ENCODE measurements around the gene PRX. TPM values are rescaled to one million over a fixed set of nuclear protein-coding genes. Genes with fewer than 3 reads are reported as not detected.
A peak's percentile ranks its signal among the peaks of the same experiment; 100 is the strongest.

Gene PRX
- total RNA-seq, 1 experiment from 2014 or later: 2.2 TPM

- peak overlapping the region; percentile 67; the same call in 1 of the 2 replicates for H3K9ac ChIP-seq (ENCODE audit: low read length)
- H3K27me3 ChIP-seq (ENCODE audit: low read length): no peaks in the 10 kb centered on the region
- no peaks in the 10 kb centered on the region for H3K9me2 ChIP-seq (replicated peaks; ENCODE audit: low read length)
- H3K4me3 ChIP-seq (ENCODE audit: low read length): peak overlapping the region; percentile 74
- H2AFZ ChIP-seq (ENCODE audit: low read length): peak overlapping the region; percentile 84
- peak overlapping the region; percentile 86 for H3K4me2 ChIP-seq (ENCODE audit: low read length)
- no peaks in the 10 kb centered on the region for H4K20me1 ChIP-seq (ENCODE audit: low read length)
- CTCF ChIA-PET: no interaction called here
- H3K9me3 ChIP-seq (ENCODE audit: low read length): no peaks in the 10 kb centered on the region
- H3K36me3 ChIP-seq (ENCODE audit: low read depth, low read length): no peaks in the 10 kb centered on the region
- no peak for ATAC-seq
- H3K79me2 ChIP-seq (ENCODE audit: low read length): no peaks in the 10 kb centered on the region
- DNase-seq: no peak
- no peaks in the 10 kb centered on the region for H3K4me1 ChIP-seq (ENCODE audit: insufficient read depth, low read length)
- no peaks in the 10 kb centered on the region for H3F3A ChIP-seq (ENCODE audit: low read length, unreplicated experiment)
- TF ChIP-seq CTCF (conservative IDR thresholded peaks at IDR 0.05; ENCODE audit: low read depth, low read length) (no peak), EZH2phosphoT487 (IDR thresholded peaks at IDR 0.05; ENCODE audit: borderline replicate concordance, low read length) (no peak), EZH2 (IDR thresholded peaks at IDR 0.05; ENCODE audit: low read length, unreplicated experiment) (no peak)
- no TSS peak for BruUV-seq (replicated peaks)
- POLR2A ChIA-PET (ENCODE audit: unreplicated experiment): no interaction called here
- no peak overlapping the region for H3K27ac ChIP-seq (ENCODE audit: low read length)
- intact Hi-C loops (cut with micrococcal nuclease): no loop called here
Observed at GRCh38 chr19:40365010-40365409, 48.2 kb downstream of the PRX start.

DNA sequence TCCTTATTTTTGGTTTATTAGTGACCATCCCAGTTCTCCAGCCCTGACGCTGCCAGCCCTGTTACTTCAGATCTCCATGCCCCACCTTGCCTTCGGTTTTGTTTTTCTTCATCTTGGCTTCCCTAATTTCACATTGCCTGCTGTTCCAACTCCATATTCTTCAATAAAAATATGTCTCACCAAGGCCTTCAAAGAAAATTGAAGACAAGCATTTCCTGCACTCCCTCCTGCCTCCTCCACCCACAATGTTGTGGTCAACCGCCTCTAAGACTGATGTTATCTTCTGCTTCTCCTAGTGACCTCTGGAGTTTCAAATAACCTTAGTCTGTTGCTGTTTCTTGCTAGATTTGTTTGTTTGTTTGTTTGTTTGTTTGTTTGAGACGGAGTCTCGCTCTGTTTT is 50.1 kb downstream of the PRX start:
- ATAC-seq (no peak), DNase-seq (no peak)
- no peaks in the 10 kb centered on the region for H3K9me3 ChIP-seq (ENCODE audit: low read length)
- BruUV-seq (replicated peaks): no TSS peak
- no peak overlapping the region for H3K4me2 ChIP-seq (ENCODE audit: low read length)
- no peaks in the 10 kb centered on the region for H3K79me2 ChIP-seq (ENCODE audit: low read length)
- no peaks in the 10 kb centered on the region for H3K27me3 ChIP-seq (ENCODE audit: low read length)
- no peaks in the 10 kb centered on the region for H3K9me2 ChIP-seq (replicated peaks; ENCODE audit: low read length)
- TF ChIP-seq CTCF (conservative IDR thresholded peaks at IDR 0.05; ENCODE audit: low read depth, low read length) (no peak), EZH2 (IDR thresholded peaks at IDR 0.05; ENCODE audit: low read length, unreplicated experiment) (no peak), EZH2phosphoT487 (IDR thresholded peaks at IDR 0.05; ENCODE audit: borderline replicate concordance, low read length) (no peak)
- H2AFZ ChIP-seq (ENCODE audit: low read length): no peak overlapping the region
- no peaks in the 10 kb centered on the region for H3K36me3 ChIP-seq (ENCODE audit: low read depth, low read length)
- H3K4me1 ChIP-seq (ENCODE audit: insufficient read depth, low read length): no peaks in the 10 kb centered on the region
- H3K4me3 ChIP-seq (ENCODE audit: low read length): no peak overlapping the region
- H3F3A ChIP-seq (ENCODE audit: low read length, unreplicated experiment): no peaks in the 10 kb centered on the region
- ChIA-PET POLR2A (ENCODE audit: unreplicated experiment) (no interaction called here), CTCF (no interaction called here)
- H4K20me1 ChIP-seq (ENCODE audit: low read length): no peaks in the 10 kb centered on the region
- intact Hi-C loops (cut with micrococcal nuclease): no loop called here
- no peak overlapping the region for H3K27ac ChIP-seq (ENCODE audit: low read length)
- no peak overlapping the region for H3K9ac ChIP-seq (ENCODE audit: low read length)

DNA sequence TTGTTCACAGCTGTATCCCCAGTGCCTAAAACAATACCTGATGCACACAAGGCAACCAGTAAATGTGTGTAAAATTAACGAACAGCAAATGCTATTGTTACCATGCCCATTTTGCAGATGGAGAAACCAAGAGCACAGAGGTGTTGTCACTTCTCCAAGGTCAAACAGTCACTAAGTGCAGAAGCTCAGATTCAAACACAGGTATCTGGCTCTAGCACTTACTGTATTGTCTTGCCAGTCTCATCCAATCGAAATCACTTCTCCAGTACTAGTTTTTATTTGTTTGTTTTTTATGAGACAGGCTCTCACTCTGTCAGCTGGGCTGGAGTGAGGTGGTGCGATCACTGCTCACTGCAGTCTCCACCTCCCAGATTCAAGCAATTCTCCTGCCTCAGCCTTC is 51.0 kb downstream of the PRX start:
- BruUV-seq (replicated peaks): no TSS peak
- Histone ChIP-seq H3K9me3 (ENCODE audit: low read length) (no peaks in the 10 kb centered on the region), H3K4me2 (ENCODE audit: low read length) (no peak overlapping the region), H3K27me3 (ENCODE audit: low read length) (no peaks in the 10 kb centered on the region), H4K20me1 (ENCODE audit: low read length) (no peaks in the 10 kb centered on the region), H3K9me2 (replicated peaks; ENCODE audit: low read length) (no peaks in the 10 kb centered on the region), H3K4me1 (ENCODE audit: insufficient read depth, low read length) (no peaks in the 10 kb centered on the region), H3K79me2 (ENCODE audit: low read length) (no peaks in the 10 kb centered on the region), H3K27ac (ENCODE audit: low read length) (no peak overlapping the region), H3K36me3 (ENCODE audit: low read depth, low read length) (no peaks in the 10 kb centered on the region), H3F3A (ENCODE audit: low read length, unreplicated experiment) (no peaks in the 10 kb centered on the region), H3K4me3 (ENCODE audit: low read length) (no peak overlapping the region), H2AFZ (ENCODE audit: low read length) (no peak overlapping the region), H3K9ac (ENCODE audit: low read length) (no peak overlapping the region)
- ChIA-PET POLR2A (ENCODE audit: unreplicated experiment) (no interaction called here), CTCF (no interaction called here)
- no peak for DNase-seq
- ATAC-seq: peak; percentile 42
- intact Hi-C loops (cut with micrococcal nuclease): no loop called here
- TF ChIP-seq EZH2phosphoT487 (IDR thresholded peaks at IDR 0.05; ENCODE audit: borderline replicate concordance, low read length) (no peak), EZH2 (IDR thresholded peaks at IDR 0.05; ENCODE audit: low read length, unreplicated experiment) (no peak), CTCF (conservative IDR thresholded peaks at IDR 0.05; ENCODE audit: low read depth, low read length) (no peak)
